GM12874 (cell line): ENCODE data around the gene CAPN5.

ENCODE experiments used
- TF ChIP-seq, protein P1 (sequence below): IDR thresholded peaks from 2 replicates; pipeline ENCODE4 v1.5.1; 2011; ENCODE audit warnings: low read depth, mild to moderate bottlenecking, control low read depth, low read length, moderate library complexity; ENCODE audit not compliant: insufficient read depth

The CAPN5 gene

DNA sequence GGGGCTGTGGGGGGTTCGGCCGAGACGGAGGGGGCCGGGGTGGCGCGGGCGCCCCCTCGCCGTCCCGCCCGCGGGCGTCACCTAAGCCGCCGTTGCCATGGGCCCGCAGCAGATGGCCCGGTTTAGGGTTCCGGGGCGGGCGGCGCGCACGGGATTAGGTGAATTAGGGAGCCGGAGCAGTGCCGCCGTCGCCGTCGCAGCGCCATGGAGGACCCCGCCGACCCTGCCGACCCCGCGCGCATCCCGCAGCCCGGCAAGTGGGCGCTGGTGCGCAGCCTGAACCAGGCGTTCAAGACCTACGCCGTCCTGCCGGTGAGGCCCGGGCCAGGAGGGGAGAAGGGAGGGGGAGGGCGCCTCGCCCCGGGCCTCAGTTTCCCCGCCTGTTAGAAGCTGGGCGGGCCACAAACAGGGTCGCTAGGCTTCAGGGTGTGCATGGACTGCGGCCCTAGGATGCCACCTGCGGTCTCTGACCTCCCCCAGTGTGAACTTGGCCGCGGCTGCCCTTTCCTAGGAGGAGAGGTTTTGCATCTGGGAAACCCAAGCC, 71.4 kb downstream of the CAPN5 start:
- TF ChIP-seq, protein P1, sequence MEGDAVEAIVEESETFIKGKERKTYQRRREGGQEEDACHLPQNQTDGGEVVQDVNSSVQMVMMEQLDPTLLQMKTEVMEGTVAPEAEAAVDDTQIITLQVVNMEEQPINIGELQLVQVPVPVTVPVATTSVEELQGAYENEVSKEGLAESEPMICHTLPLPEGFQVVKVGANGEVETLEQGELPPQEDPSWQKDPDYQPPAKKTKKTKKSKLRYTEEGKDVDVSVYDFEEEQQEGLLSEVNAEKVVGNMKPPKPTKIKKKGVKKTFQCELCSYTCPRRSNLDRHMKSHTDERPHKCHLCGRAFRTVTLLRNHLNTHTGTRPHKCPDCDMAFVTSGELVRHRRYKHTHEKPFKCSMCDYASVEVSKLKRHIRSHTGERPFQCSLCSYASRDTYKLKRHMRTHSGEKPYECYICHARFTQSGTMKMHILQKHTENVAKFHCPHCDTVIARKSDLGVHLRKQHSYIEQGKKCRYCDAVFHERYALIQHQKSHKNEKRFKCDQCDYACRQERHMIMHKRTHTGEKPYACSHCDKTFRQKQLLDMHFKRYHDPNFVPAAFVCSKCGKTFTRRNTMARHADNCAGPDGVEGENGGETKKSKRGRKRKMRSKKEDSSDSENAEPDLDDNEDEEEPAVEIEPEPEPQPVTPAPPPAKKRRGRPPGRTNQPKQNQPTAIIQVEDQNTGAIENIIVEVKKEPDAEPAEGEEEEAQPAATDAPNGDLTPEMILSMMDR, result no peak

DNA sequence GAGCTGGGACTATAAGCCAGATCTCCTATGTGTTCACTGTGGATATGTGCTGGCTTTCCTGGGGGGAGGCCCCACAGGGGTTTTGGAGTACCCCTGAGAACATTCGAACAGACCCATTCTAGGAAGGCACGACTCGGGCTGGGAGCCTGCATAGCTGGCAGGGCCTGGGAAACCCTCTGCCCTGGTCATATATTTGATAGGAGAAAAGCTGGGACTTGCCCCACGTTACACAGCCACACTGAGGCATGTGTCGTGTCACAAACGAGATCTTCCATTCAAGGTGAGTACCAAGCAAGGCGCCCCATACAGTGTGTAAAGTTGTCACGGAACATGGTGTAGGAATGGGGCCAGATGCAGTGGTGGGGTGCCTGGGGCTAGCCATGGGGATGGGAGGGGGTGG, 72.4 kb downstream of the CAPN5 start:
- TF ChIP-seq, protein P1, result no peak

DNA sequence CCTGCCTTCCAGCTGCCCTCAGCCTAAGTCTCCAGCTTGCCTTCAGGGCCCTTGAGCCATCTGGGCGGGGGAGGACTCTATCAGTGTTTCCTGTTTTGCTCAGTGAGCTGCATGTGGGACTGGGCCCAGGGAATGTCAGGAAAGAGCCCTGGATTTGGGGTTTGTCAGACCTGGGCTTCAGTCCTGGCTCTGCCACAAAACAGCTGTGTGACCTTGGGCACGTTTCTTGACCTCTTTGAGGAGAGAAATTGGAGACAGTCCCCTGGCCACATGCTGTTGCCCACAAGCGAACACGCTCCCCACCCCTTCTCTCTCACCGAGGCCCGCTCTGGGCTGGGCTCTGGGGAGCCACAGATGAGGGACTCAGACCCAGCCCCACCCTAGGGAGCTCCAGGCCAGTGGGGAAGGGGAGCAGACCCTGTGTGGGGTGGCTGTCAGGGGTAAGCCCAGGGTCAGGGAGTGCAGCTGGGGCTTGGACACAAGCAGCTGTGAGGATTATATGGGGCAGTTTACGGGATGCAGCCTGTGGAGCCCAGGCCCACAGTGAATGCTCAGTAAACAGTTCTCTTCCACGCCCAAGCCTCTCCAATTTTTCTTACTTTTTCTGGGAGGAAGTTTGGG, 73.6 kb downstream of the CAPN5 start:
- TF ChIP-seq, protein P1, result no peak

DNA sequence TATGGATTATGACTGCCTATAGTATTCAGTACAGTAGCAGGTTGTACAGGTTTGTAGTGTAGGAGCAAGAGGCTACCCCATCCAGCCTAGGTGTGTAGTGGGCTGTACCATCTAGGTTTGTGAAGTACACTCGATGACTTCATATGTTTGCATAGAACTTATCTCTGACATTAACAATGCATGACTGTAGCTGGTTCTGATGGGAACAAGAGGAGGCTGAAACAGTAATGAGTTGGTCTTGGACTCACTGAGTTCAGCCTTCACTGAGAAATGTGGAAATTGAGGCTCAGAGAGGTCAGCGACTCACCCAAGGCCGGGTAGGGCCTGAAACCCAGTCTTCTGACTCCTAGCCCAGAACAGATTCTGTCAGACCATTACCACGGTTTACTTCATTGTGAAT, 74.3 kb downstream of the CAPN5 start:
- TF ChIP-seq, protein P1, result no peak

DNA sequence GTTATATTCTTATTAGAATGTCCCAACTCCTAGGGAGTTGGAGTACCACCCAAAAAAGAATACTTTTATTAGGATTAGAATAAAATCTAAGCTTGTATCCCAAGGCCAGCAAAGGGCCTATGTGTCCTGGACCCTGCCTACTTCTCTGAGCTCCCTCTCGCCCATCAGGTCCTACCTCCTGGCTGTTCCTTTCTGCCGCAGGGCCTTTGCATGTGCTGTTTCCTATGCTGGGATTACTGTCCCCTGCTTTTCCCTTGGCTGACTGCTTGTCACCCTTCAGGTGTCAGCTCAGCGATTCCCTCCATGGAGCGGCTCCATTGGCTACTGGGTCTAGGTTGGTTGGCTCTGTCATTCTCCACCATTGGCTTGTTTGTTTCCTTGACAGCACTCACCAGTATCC, 74.7 kb downstream of the CAPN5 start:
- TF ChIP-seq, protein P1, result no peak

DNA sequence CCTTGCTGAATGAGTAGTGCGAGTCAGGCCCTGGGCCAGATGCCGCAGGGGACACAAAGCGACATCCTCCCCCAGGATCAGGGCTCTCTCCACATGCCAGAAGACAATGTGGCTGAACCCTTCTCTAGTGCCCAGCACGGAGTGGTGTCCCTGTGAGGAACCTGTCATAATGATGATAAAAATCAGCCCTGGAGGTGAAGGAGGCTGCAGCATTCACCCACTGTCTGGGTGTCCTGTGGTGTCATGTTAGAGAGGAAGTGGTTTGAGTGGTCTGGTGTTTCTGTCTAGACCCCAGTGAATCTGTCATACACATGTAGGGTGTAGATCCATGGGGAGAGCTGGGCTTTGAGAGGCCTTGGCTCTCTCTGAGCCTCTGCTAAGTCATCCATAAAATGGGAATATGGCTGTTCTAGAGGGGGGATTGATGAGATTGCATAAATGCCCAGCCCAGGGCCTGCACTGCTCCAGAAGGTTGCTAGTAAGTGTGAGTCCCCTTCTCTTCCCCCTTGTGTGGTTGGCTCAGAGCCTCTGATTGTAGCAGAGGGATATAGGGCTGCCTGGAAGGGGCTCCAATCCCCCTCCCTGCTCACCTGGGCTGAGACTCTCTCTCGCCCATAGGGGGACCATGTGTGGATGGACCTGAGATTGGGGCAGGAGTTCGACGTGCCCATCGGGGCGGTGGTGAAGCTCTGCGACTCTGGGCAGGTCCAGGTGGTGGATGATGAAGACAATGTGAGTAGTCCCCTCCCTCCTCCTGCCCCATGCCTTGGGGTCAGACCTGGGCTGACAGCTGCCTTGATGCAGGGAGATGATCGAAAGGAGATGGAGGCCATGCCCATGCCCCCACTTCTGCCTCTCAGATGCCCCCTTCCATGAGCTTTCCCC, 75.6 kb downstream of the CAPN5 start:
- TF ChIP-seq, protein P1, result no peak

DNA sequence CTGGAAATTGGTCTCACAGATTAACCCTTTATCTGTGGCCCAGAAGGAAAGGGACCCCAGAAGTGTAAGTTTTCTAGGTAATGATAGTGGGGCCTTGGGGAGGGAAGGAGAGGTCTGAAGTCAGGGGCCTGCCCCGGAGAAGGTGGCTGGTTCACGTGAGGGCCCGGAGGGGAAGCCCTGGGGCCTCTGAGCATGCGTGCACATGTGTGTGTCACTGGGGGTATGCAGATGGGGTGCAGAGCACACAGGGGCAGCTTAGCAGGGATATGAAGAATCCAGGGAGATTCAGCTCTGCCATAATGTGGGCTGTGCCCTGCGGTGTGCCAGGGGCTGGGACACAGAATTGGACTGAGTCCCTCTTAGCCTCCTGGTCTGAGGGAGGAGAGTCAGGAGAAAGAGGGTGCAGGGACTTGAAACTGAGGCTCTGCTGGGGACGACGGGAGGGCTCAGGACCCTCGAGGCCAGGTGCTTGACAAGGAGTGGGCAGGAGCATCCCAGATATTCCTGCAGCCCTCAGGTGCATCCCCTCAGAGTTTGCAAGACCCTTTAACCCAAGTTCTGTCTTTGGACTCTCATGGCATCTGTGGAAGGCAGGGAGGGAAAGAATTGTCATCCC, 76.7 kb downstream of the CAPN5 start:
- TF ChIP-seq, protein P1, result no peak
